Activated CD4-positive, alpha-beta T cell treated with anti-CD3 and anti-CD28 coated beads, Interleukin-2, amount 10 ng/mL, durations not matched to agents 24 days and 14 days (primary cell): ENCODE data around the gene FIP1L1. TPM values are rescaled to one million over a fixed set of nuclear protein-coding genes. Genes with fewer than 3 reads are reported as not detected.

Source experiments
- DNase-seq: peaks from one replicate; pipeline ENCODE4 v3.0.0; 2022
- H3K27ac Mint-ChIP-seq: one replicate; pipeline ENCODE4 v1.8.0; 2022; ENCODE audit warnings: mild to moderate bottlenecking, mixed read lengths
- H3K27me3 Mint-ChIP-seq: one replicate; pipeline ENCODE4 v1.8.0; 2022; ENCODE audit warnings: mixed read lengths
- H3K36me3 Mint-ChIP-seq: one replicate; pipeline ENCODE4 v1.8.0; 2022; ENCODE audit warnings: low read depth, mild to moderate bottlenecking, mixed read lengths
- H3K4me1 Mint-ChIP-seq: one replicate; pipeline ENCODE4 v1.8.0; 2021; ENCODE audit warnings: mixed read lengths
- H3K4me3 Mint-ChIP-seq: one replicate; pipeline ENCODE4 v1.8.0; 2022; ENCODE audit warnings: mild to moderate bottlenecking, moderate library complexity, mixed read lengths
- H3K9me3 Mint-ChIP-seq: one replicate; pipeline ENCODE4 v1.8.0; 2021; ENCODE audit warnings: mixed read lengths
- intact Hi-C: fragments of 100-400 bp; cut with micrococcal nuclease; formaldehyde crosslinking; loops from one replicate; pipeline ENCODE4 v1.15.1; 2023
- total RNA-seq: library from RNA; stranded (reverse); gene quantifications from 2 replicates; pipeline ENCODE4 v1.2.3, GENCODE V29; 2022

FIP1L1 gene
- total RNA-seq, 1 donor from 2014 or later = 111 TPM

- H3K9me3 Mint-ChIP-seq = no peaks in the 10 kb centered on the region
- peaks cover 10% of the 10 kb centered on the region for H3K36me3 Mint-ChIP-seq
- H3K4me3 Mint-ChIP-seq = no peak overlapping the region
- H3K4me1 Mint-ChIP-seq = peaks cover 6% of the 10 kb centered on the region
- H3K27ac Mint-ChIP-seq = no peak overlapping the region
- intact Hi-C loops = no loop called here
- no peak for DNase-seq
- H3K27me3 Mint-ChIP-seq = no peaks in the 10 kb centered on the region
These were observed 44.9 kb downstream of the FIP1L1 start for GRCh38 chr4:53422367-53422766.

DNA sequence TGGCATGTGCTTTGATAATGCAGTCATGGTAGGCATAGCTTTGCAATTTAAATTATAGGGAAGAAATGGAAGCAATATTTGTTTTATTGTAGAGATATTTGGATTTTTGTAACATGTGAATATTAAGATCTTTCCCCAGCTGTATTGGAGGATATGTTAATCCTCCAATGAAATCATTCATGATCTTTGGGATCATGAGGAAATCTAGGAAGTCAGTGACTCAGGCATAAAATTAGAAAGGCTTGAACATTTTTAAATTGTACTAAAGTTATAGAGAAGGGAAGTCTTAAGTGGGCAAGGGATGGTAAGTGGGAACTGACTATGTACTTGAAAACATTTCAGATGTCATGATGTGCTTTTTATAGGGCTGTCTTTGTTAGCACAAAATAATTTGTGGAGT, 46.8 kb downstream of the FIP1L1 start:
- H3K36me3 Mint-ChIP-seq = peaks cover 22% of the 10 kb centered on the region
- no peak overlapping the region for H3K4me3 Mint-ChIP-seq
- no peak overlapping the region for H3K27ac Mint-ChIP-seq
- no peaks in the 10 kb centered on the region for H3K9me3 Mint-ChIP-seq
- peaks cover 4% of the 10 kb centered on the region for H3K4me1 Mint-ChIP-seq
- no peak for DNase-seq
- intact Hi-C loops = no loop called here
- H3K27me3 Mint-ChIP-seq = no peaks in the 10 kb centered on the region

- Mint-ChIP-seq H3K4me1 (peaks cover 9% of the 10 kb centered on the region), H3K4me3 (no peak overlapping the region), H3K9me3 (no peaks in the 10 kb centered on the region), H3K27ac (no peak overlapping the region), H3K27me3 (no peaks in the 10 kb centered on the region), H3K36me3 (peaks cover 36% of the 10 kb centered on the region)
- intact Hi-C loops = no loop called here
- DNase-seq = no peak
These were observed 49.9 kb downstream of the FIP1L1 start for GRCh38 chr4:53427366-53427765.

GRCh38 chr4:53431052-53431451, 53.6 kb downstream of the FIP1L1 start:
- peaks cover 45% of the 10 kb centered on the region for H3K36me3 Mint-ChIP-seq

DNA sequence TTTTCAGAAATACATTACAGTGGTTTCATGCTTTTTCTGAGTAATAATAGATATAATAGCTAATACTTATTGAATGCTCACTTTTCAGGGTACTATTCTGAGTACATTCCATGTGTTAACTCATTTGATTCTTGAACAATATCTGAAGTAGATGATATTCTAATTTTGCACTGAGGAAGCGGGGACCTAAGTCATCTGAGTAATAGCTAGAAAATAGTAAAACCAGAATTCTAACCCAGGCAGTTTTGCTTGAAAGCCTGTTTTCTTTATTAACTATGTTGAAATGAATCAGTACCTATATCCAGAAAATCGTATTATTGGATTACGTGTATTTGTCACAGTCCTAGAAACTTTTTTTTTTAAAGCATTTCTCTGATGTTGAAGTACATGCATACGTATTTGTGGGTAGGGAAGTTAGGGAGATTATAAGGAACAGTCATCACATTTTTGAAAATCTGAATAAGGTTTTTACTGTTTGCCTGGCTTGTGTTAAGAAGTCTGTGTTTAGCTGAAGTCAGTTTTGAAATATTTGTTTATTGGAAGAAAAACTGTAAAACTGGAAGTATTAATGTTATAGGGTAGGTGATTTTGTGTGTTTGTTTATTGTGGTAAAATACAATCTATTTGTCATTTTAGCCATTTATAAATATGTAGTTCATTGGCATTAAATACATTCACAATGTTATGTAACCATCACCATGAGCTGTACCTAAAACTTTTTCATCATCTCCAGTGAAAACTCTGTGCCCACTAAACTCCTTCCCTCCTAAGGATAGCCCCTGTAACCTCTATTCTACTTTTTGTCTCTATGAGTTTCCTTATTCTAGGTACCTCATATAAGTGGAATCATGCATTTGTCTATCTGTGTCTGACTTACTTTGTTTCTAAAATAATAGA, 55.3 kb downstream of the FIP1L1 start:
- intact Hi-C loops = no loop called here
- H3K4me3 Mint-ChIP-seq = no peak overlapping the region

More at GRCh38 chr4:53431052-53431451, 53.6 kb downstream of the FIP1L1 start:
- no peak overlapping the region for H3K4me3 Mint-ChIP-seq
- no peak overlapping the region for H3K27ac Mint-ChIP-seq
- H3K27me3 Mint-ChIP-seq = no peaks in the 10 kb centered on the region
- DNase-seq = no peak
- peaks cover 11% of the 10 kb centered on the region for H3K4me1 Mint-ChIP-seq
- intact Hi-C loops = no loop called here
- H3K9me3 Mint-ChIP-seq = no peaks in the 10 kb centered on the region

GRCh38 chr4:53436251-53436650, 58.8 kb downstream of the FIP1L1 start:
- Mint-ChIP-seq H3K4me1 (peaks cover 10% of the 10 kb centered on the region), H3K4me3 (no peak overlapping the region), H3K36me3 (peaks cover 42% of the 10 kb centered on the region), H3K27me3 (no peaks in the 10 kb centered on the region), H3K27ac (no peak overlapping the region), H3K9me3 (no peaks in the 10 kb centered on the region)
- DNase-seq = no peak
- intact Hi-C loops = no loop called here

More for the DNA sequence above, 55.3 kb downstream of the FIP1L1 start:
- peaks cover 11% of the 10 kb centered on the region for H3K4me1 Mint-ChIP-seq
- no peak for DNase-seq
- no peak overlapping the region for H3K27ac Mint-ChIP-seq
- no peaks in the 10 kb centered on the region for H3K9me3 Mint-ChIP-seq
- peaks cover 50% of the 10 kb centered on the region for H3K36me3 Mint-ChIP-seq
- no peaks in the 10 kb centered on the region for H3K27me3 Mint-ChIP-seq

DNA sequence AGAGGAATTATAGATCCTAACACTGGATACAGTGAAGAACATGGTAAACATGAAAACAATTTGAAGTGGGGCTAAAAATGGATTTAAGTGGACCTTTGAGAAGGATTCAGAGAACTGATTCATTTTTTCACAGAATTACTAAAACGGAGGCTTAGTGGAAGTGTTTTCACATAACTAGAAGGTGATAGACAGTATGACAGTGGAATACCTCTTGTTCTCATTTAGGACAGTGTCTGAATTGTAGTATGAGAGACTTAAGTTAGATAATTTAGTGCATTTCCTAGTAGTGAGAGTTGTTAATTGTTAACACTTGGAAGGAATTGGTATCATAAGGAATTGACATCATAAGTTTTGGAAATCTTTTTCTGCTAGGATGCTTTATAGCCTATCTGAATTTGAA, 64.1 kb downstream of the FIP1L1 start:
- no peak overlapping the region for H3K4me3 Mint-ChIP-seq
- DNase-seq = no peak
- H3K27ac Mint-ChIP-seq = no peak overlapping the region
- H3K27me3 Mint-ChIP-seq = no peaks in the 10 kb centered on the region
- peaks cover 54% of the 10 kb centered on the region for H3K36me3 Mint-ChIP-seq
- H3K9me3 Mint-ChIP-seq = no peaks in the 10 kb centered on the region
- intact Hi-C loops = no loop called here
- H3K4me1 Mint-ChIP-seq = peaks cover 5% of the 10 kb centered on the region

DNA sequence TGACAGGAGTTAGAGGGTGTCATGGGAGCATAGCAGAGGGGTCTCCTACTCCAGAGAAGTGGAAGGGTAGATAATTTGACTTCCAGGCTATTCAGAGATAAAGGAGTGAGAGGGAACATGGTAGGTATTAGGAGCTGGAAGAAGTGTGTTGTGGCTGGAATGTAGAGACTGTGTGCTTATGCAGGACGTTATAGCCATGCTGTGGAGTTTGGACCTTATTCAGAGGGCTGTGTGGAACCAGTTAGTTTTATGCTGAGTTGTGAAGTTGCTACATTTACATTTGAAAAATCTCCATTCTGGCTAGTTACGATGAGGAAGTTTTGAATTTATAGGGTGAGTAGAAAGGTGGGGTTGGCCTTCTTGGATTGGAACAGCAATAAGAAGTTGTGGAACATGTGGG, 67.5 kb downstream of the FIP1L1 start:
- Mint-ChIP-seq H3K27me3 (no peaks in the 10 kb centered on the region), H3K36me3 (peaks cover 47% of the 10 kb centered on the region), H3K4me3 (no peak overlapping the region), H3K9me3 (no peaks in the 10 kb centered on the region), H3K27ac (no peak overlapping the region), H3K4me1 (peaks cover 2% of the 10 kb centered on the region)
- intact Hi-C loops = no loop called here
- no peak for DNase-seq

GRCh38 chr4:53450773-53451172, 73.3 kb downstream of the FIP1L1 start:
- H3K4me3 Mint-ChIP-seq = no peak overlapping the region
- no peaks in the 10 kb centered on the region for H3K27me3 Mint-ChIP-seq
- no peak for DNase-seq
- H3K9me3 Mint-ChIP-seq = no peaks in the 10 kb centered on the region
- H3K4me1 Mint-ChIP-seq = peaks cover 6% of the 10 kb centered on the region
- H3K36me3 Mint-ChIP-seq = peaks cover 41% of the 10 kb centered on the region
- no peak overlapping the region for H3K27ac Mint-ChIP-seq
- intact Hi-C loops = no loop called here

- Mint-ChIP-seq H3K4me3 (no peak overlapping the region), H3K36me3 (peaks cover 39% of the 10 kb centered on the region), H3K27ac (no peak overlapping the region), H3K9me3 (no peaks in the 10 kb centered on the region), H3K4me1 (peaks cover 5% of the 10 kb centered on the region), H3K27me3 (no peaks in the 10 kb centered on the region)
- no peak for DNase-seq
- intact Hi-C loops = no loop called here
These were observed 75.9 kb downstream of the FIP1L1 start for GRCh38 chr4:53453385-53453784.

- H3K27ac Mint-ChIP-seq = no peak overlapping the region
- H3K36me3 Mint-ChIP-seq = peaks cover 47% of the 10 kb centered on the region
- peaks cover 1% of the 10 kb centered on the region for H3K4me1 Mint-ChIP-seq
- intact Hi-C loops = no loop called here
- no peaks in the 10 kb centered on the region for H3K9me3 Mint-ChIP-seq
- no peak overlapping the region for H3K4me3 Mint-ChIP-seq
- H3K27me3 Mint-ChIP-seq = no peaks in the 10 kb centered on the region
- DNase-seq = no peak
These were observed 78.3 kb downstream of the FIP1L1 start for GRCh38 chr4:53455766-53456165.

- H3K9me3 Mint-ChIP-seq = no peaks in the 10 kb centered on the region
- no peak overlapping the region for H3K4me3 Mint-ChIP-seq
- no peaks in the 10 kb centered on the region for H3K4me1 Mint-ChIP-seq
- intact Hi-C loops = no loop called here
- H3K36me3 Mint-ChIP-seq = peaks cover 48% of the 10 kb centered on the region
- DNase-seq = no peak
- H3K27ac Mint-ChIP-seq = no peak overlapping the region
- H3K27me3 Mint-ChIP-seq = no peaks in the 10 kb centered on the region
These were observed 78.7 kb downstream of the FIP1L1 start for GRCh38 chr4:53456178-53456577.

- DNase-seq = no peak
- Mint-ChIP-seq H3K4me1 (no peaks in the 10 kb centered on the region), H3K27me3 (no peaks in the 10 kb centered on the region), H3K4me3 (no peak overlapping the region), H3K36me3 (peaks cover 50% of the 10 kb centered on the region), H3K27ac (no peak overlapping the region), H3K9me3 (no peaks in the 10 kb centered on the region)
- intact Hi-C loops = no loop called here
These were observed 82.1 kb downstream of the FIP1L1 start for GRCh38 chr4:53459548-53459947.

GRCh38 chr4:53461244-53461643, 83.8 kb downstream of the FIP1L1 start:
- no peak overlapping the region for H3K4me3 Mint-ChIP-seq
- H3K4me1 Mint-ChIP-seq = no peaks in the 10 kb centered on the region
- no peak overlapping the region for H3K27ac Mint-ChIP-seq
- H3K36me3 Mint-ChIP-seq = peaks cover 34% of the 10 kb centered on the region
- no peaks in the 10 kb centered on the region for H3K27me3 Mint-ChIP-seq
- H3K9me3 Mint-ChIP-seq = no peaks in the 10 kb centered on the region
- intact Hi-C loops = no loop called here
- DNase-seq = no peak

DNA sequence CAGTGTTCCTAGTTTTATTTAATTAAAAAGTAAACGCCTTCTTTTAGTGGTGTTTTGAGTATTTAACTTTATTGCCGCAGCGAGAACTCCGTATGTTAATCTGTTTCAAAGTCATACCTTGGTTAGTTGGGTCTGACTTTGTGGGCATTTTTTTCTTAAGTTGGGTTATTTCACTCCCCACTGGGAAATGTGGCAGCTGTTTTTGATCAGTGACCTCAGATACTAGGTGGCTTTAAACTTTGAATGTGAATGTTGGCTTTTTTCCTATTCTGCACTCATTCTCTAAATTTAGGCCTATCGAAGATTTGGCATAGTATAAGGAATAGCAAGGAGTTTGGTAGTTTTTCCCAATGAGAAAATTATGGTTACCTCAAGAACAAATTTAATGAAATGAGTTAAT, 85.9 kb downstream of the FIP1L1 start:
- H3K9me3 Mint-ChIP-seq = peaks cover 9% of the 10 kb centered on the region
- H3K36me3 Mint-ChIP-seq = peaks cover 32% of the 10 kb centered on the region
- intact Hi-C loops = no loop called here
- no peaks in the 10 kb centered on the region for H3K27me3 Mint-ChIP-seq
- DNase-seq = no peak
- H3K27ac Mint-ChIP-seq = no peak overlapping the region
- no peak overlapping the region for H3K4me3 Mint-ChIP-seq
- no peaks in the 10 kb centered on the region for H3K4me1 Mint-ChIP-seq
